Mucosa of descending colon (tissue), 3 donors: ENCODE results near the gene LHPP. TPM values are rescaled to one million over a fixed set of nuclear protein-coding genes. Genes with fewer than 3 reads are reported as not detected.

ENCODE experiments used
- ATAC-seq: fragments of 200-7000 bp; cut with Tn5 transposase; one replicate; pipeline ENCODE4 v1.9.1; 2020; ENCODE audit warnings: mild to moderate bottlenecking, moderate library complexity
- DNase-seq, 3 donors: peaks; one replicate each; pipeline ENCODE4 v3.0.0-alpha.2; 2020
- H3K36me3 ChIP-seq: fragments of 200-600 bp; one replicate; pipeline ENCODE4 v1.8.0; 2021; ENCODE audit warnings: low read depth, mild to moderate bottlenecking
- H3K4me1 ChIP-seq: fragments of 200-600 bp; one replicate; pipeline ENCODE4 v1.8.0; 2021; ENCODE audit warnings: low read depth, mild to moderate bottlenecking
- H3K4me3 ChIP-seq: fragments of 200-600 bp; one replicate; pipeline ENCODE4 v1.8.0; 2021; ENCODE audit warnings: mild to moderate bottlenecking
- H3K9me3 ChIP-seq: fragments of 200-600 bp; one replicate; pipeline ENCODE4 v1.8.0; 2021; ENCODE audit warnings: mild to moderate bottlenecking
- CTCF ChIP-seq: fragments of 200-600 bp; IDR thresholded peaks from one replicate; pipeline ENCODE4 v1.8.0; 2022; ENCODE audit warnings: antibody characterized with exemption, mild to moderate bottlenecking
- intact Hi-C, 2 donors: fragments of 100-400 bp; cut with DNase I in 1 of 2; cut with micrococcal nuclease in 1 of 2; formaldehyde crosslinking; loops; one replicate each; pipeline versions ENCODE4 v1.11.0 to v1.11.1; 2022; cut with DNase I, micrococcal nuclease
- total RNA-seq, 3 donors: library from RNA; stranded (reverse); fragmentation: NEBNext Ultra II Directional in 2 of 3; extraction: Animal tissue kit (Norgen Biotek cat#: 25700) in 2 of 3; gene quantifications; one replicate each; pipeline versions ENCODE4 v1.2.1 to v1.2.4, GENCODE V29; 2021 to 2023
- donor health status: DM: no; HTN: no; CAD: no; lungs with moderate emphysema.
- donor health status: DM: no; HTN: no; CAD: no.
- donor health status: DM: no; HTN: yes; CAD: no.

LHPP gene
- total RNA-seq, 3 donors from 2014 or later = 19.7 to 46.7 (median 26.5) TPM

GRCh38 chr10:124496150-124496549, 34.5 kb downstream of the LHPP start:
- Histone ChIP-seq H3K9me3 (no peaks in the 10 kb centered on the region), H3K4me1 (no peaks in the 10 kb centered on the region), H3K4me3 (no peak overlapping the region), H3K36me3 (no peaks in the 10 kb centered on the region)
- TF ChIP-seq CTCF = no peak
- intact Hi-C loops = no loop called here
- DNase-seq (no peak), ATAC-seq (no peak)

GRCh38 chr10:124496620-124497019, 35.0 kb downstream of the LHPP start:
- peak in 1 of 3 donors; percentile 26 for DNase-seq
- no peaks in the 10 kb centered on the region for H3K4me1 ChIP-seq
- no peak overlapping the region for H3K4me3 ChIP-seq
- H3K9me3 ChIP-seq = no peaks in the 10 kb centered on the region
- intact Hi-C loops = no loop called here
- no peak for ATAC-seq
- H3K36me3 ChIP-seq = no peaks in the 10 kb centered on the region
- no peak for TF ChIP-seq CTCF

GRCh38 chr10:124497196-124497881, 35.7 kb downstream of the LHPP start:
- Histone ChIP-seq H3K4me1 (no peaks in the 10 kb centered on the region), H3K4me3 (no peak overlapping the region), H3K36me3 (no peaks in the 10 kb centered on the region), H3K9me3 (no peaks in the 10 kb centered on the region)
- peak in 1 of 3 donors; percentile 23 for DNase-seq
- intact Hi-C loops = no loop called here
- no peak for TF ChIP-seq CTCF
- ATAC-seq = no peak

- intact Hi-C loops = no loop called here
- TF ChIP-seq CTCF = no peak
- H3K36me3 ChIP-seq = no peaks in the 10 kb centered on the region
These were observed 36.4 kb downstream of the LHPP start for GRCh38 chr10:124498056-124498455.

GRCh38 chr10:124500757-124501156, 39.1 kb downstream of the LHPP start:
- Histone ChIP-seq H3K36me3 (no peaks in the 10 kb centered on the region), H3K4me3 (no peak overlapping the region), H3K9me3 (no peaks in the 10 kb centered on the region), H3K4me1 (no peaks in the 10 kb centered on the region)
- intact Hi-C loops = no loop called here
- ATAC-seq = no peak
- DNase-seq = no peak
- TF ChIP-seq CTCF = no peak

More at GRCh38 chr10:124498056-124498455, 36.4 kb downstream of the LHPP start:
- DNase-seq (no peak), ATAC-seq (no peak)
- Histone ChIP-seq H3K9me3 (no peaks in the 10 kb centered on the region), H3K4me3 (no peak overlapping the region), H3K4me1 (no peaks in the 10 kb centered on the region)
